ENCODE data around the gene NWD2.
"Not testable (repeated sequence)": the region's sequence is repeated elsewhere in the genome, so short reads cannot be mapped to it uniquely, and the experiment has no call there.

The NWD2 gene

GRCh38 chr4:37393889-37394288, 149.3 kb downstream of the NWD2 start:
- DNase-seq: no peak

GRCh38 chr4:37397505-37397904, 153.0 kb downstream of the NWD2 start:
- no peak for DNase-seq

- no peak for DNase-seq
Observed at GRCh38 chr4:37400241-37400881, 155.8 kb downstream of the NWD2 start.

- DNase-seq: not testable (repeated sequence)
Observed at GRCh38 chr4:37407938-37408826, 163.6 kb downstream of the NWD2 start.

- DNase-seq: not testable (repeated sequence)
Observed at GRCh38 chr4:37413612-37414011, 169.1 kb downstream of the NWD2 start.

GRCh38 chr4:37415845-37416369, 171.4 kb downstream of the NWD2 start:
- no peak for DNase-seq

- DNase-seq: no peak
Observed at GRCh38 chr4:37421614-37422013, 177.1 kb downstream of the NWD2 start.

- DNase-seq: no peak
Observed at GRCh38 chr4:37422102-37422501, 177.6 kb downstream of the NWD2 start.

- no peak for DNase-seq
Observed at GRCh38 chr4:37422638-37423037, 178.1 kb downstream of the NWD2 start.

GRCh38 chr4:37423310-37423709, 178.8 kb downstream of the NWD2 start:
- no peak for DNase-seq

GRCh38 chr4:37424753-37425152, 180.2 kb downstream of the NWD2 start:
- DNase-seq: no peak

GRCh38 chr4:37425857-37426256, 181.3 kb downstream of the NWD2 start:
- no peak for DNase-seq

- DNase-seq: no peak
Observed at GRCh38 chr4:37427193-37427592, 182.7 kb downstream of the NWD2 start.

GRCh38 chr4:37429906-37430305, 185.4 kb downstream of the NWD2 start:
- no peak for DNase-seq

- DNase-seq: no peak
Observed at GRCh38 chr4:37430718-37431416, 186.3 kb downstream of the NWD2 start.

GRCh38 chr4:37431417-37431743, 186.8 kb downstream of the NWD2 start:
- DNase-seq: no peak

GRCh38 chr4:37434469-37434868, 189.9 kb downstream of the NWD2 start:
- no peak for DNase-seq

GRCh38 chr4:37436546-37436945, 192.0 kb downstream of the NWD2 start:
- no peak for DNase-seq

- no peak for DNase-seq
Observed at GRCh38 chr4:37437163-37437562, 192.6 kb downstream of the NWD2 start.

- DNase-seq: no peak
Observed at GRCh38 chr4:37438564-37439279, 194.2 kb downstream of the NWD2 start.

GRCh38 chr4:37439809-37440474, 195.4 kb downstream of the NWD2 start:
- no peak for DNase-seq

GRCh38 chr4:37440501-37440900, 196.0 kb downstream of the NWD2 start:
- DNase-seq: no peak
